Astrocyte of the cerebellum (primary cell): Measurements from ENCODE around the gene WWOX.

Source experiments
- DNase-seq: peaks from one replicate; pipeline ENCODE4 v3.0.0-alpha.2; 2011; ENCODE audit warnings: low read depth
- H3K4me3 ChIP-seq: 2 replicates; pipeline ENCODE4 v1.5.1; 2011; ENCODE audit warnings: mild to moderate bottlenecking, low read depth, low read length, moderate library complexity
- CTCF ChIP-seq: IDR thresholded peaks from 2 replicates; pipeline ENCODE4 v1.5.1; 2012; ENCODE audit warnings: low read length, low read depth, moderate library complexity, mild to moderate bottlenecking; ENCODE audit errors: missing control alignments
- in situ Hi-C: cut with HindIII; loops from 2 replicates; pipeline ENCODE4 v1.10.0; 2017; ENCODE audit warnings: low sequenced_read_pairs

The WWOX gene

GRCh38 chr16:78816499-78817195, 717.2 kb downstream of the WWOX start:
- in situ Hi-C loops, result no loop called here
- no peak for TF ChIP-seq CTCF
- no peak for DNase-seq
- H3K4me3 ChIP-seq, result no peak overlapping the region

- H3K4me3 ChIP-seq, result no peak overlapping the region
- DNase-seq, result no peak
- in situ Hi-C loops, result no loop called here
Observed at GRCh38 chr16:78817200-78817739, 717.8 kb downstream of the WWOX start.

GRCh38 chr16:78821335-78821734, 721.9 kb downstream of the WWOX start:
- in situ Hi-C loops, result no loop called here
- no peak for DNase-seq
- no peak overlapping the region for H3K4me3 ChIP-seq
- no peak for TF ChIP-seq CTCF

More at GRCh38 chr16:78817200-78817739, 717.8 kb downstream of the WWOX start:
- no peak for TF ChIP-seq CTCF

- no peak for DNase-seq
- no peak for TF ChIP-seq CTCF
- in situ Hi-C loops, result no loop called here
- no peak overlapping the region for H3K4me3 ChIP-seq
Observed at GRCh38 chr16:78822509-78822908, 723.1 kb downstream of the WWOX start.

- TF ChIP-seq CTCF, result no peak
- no peak for DNase-seq
- no peak overlapping the region for H3K4me3 ChIP-seq
- in situ Hi-C loops, result no loop called here
Observed at GRCh38 chr16:78823027-78823426, 723.6 kb downstream of the WWOX start.

GRCh38 chr16:78829280-78829679, 729.8 kb downstream of the WWOX start:
- in situ Hi-C loops, result no loop called here
- DNase-seq, result no peak
- no peak for TF ChIP-seq CTCF

More at GRCh38 chr16:78829280-78829679, 729.8 kb downstream of the WWOX start:
- H3K4me3 ChIP-seq, result no peak overlapping the region
